SK-MEL-5 (cell line): ENCODE data around the gene FXR1. TPM values are rescaled to one million over a fixed set of nuclear protein-coding genes. Genes with fewer than 3 reads are reported as not detected.
"Not testable (repeated sequence)": the region's sequence is repeated elsewhere in the genome, so short reads cannot be mapped to it uniquely, and the experiment has no call there.

ENCODE experiments used
- DNase-seq: peaks from one replicate; pipeline ENCODE4 v3.0.0-alpha.2; 2016; ENCODE audit warnings: low read depth, low spot score
- in situ Hi-C: cut with HindIII; loops from 2 replicates; pipeline ENCODE4 v1.10.0; 2016; ENCODE audit warnings: low sequenced_read_pairs, high pct_unique_total_duplicates, low pct_unique_long_range_greater_than_20kb
- polyA plus RNA-seq, 2 experiments: library from polyadenylated mRNA; depleted of rRNA; stranded (reverse); fragments of >200 nt; gene quantifications; 2 replicates each; pipeline ENCODE4 v1.2.3, GENCODE V29; 2015
- total RNA-seq: library from RNA; depleted of rRNA; stranded (reverse); fragments of >200 nt; shearing (Covaris generic); gene quantifications from 2 replicates; pipeline ENCODE4 v1.2.3, GENCODE V29; 2014; rRNA removed

FXR1 gene
- 142 and 158 TPM in 2 replicates for total RNA-seq
- polyA plus RNA-seq (2015; cell fraction: cytosol; rRNA removed), result 120 and 142 TPM in 2 replicates
- polyA plus RNA-seq (2015; cell fraction: nucleus; rRNA removed), result 161 and 186 TPM in 2 replicates

GRCh38 chr3:180912304-180913296 lies at the start of gene FXR1:
Gene FXR1 (plus strand): TSS chr3:180912670. CDS start chr3:180912686, 16 bp downstream.
- in situ Hi-C loops, result no loop called here

GRCh38 chr3:180870008-180870699 lies 42.3 kb upstream of the FXR1 start:
- in situ Hi-C loops, result no loop called here

More at GRCh38 chr3:180912304-180913296, at the start of gene FXR1:
- peak; percentile 91 for DNase-seq

GRCh38 chr3:180871901-180872300 lies 40.6 kb upstream of the FXR1 start:
- in situ Hi-C loops, result no loop called here
- DNase-seq, result peak; percentile 25

More at GRCh38 chr3:180870008-180870699, 42.3 kb upstream of the FXR1 start:
- no peak for DNase-seq

GRCh38 chr3:180872430-180872829 lies 40.0 kb upstream of the FXR1 start:
- in situ Hi-C loops, result not testable (repeated sequence)
- peak; percentile 9 for DNase-seq

- no peak for DNase-seq
- in situ Hi-C loops, result no loop called here
Measured at GRCh38 chr3:180875124-180875698, 37.3 kb upstream of the FXR1 start.

DNA sequence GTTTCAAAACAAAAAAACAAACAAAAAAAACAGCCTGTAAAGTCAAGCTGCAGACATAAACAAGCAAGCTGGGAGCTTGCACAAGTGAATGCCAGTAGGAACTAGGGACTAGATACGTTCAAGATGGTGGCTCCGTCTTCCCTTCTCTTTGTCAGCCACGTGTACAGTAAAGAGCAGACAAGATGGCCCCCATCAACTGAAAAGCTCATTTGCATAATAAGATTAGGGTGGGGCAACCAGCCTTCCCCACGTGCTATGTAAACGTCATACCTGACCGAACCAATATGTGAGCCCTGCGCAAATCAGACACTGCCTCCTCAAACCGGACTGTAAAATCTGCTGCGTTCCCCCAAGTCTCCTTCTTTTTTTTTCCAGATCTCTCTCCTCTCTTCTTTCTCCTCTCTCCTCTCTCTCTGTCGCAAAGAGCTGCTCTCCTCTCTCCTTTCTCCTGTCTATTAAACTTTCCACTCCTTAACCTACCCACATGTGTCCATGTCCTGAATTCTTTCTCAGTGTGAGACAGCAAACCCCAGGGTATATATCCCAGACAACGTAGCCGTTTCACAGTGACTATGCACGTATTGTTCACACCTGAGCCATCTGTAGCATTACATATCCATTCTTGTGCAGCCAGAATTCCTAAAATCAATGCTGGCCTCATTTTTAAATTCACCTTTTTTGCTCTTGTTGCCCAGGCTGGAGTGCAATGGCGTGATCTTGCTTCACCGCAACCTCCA lies 31.2 kb upstream of the FXR1 start:
- no peak for DNase-seq
- in situ Hi-C loops, result no loop called here

DNA sequence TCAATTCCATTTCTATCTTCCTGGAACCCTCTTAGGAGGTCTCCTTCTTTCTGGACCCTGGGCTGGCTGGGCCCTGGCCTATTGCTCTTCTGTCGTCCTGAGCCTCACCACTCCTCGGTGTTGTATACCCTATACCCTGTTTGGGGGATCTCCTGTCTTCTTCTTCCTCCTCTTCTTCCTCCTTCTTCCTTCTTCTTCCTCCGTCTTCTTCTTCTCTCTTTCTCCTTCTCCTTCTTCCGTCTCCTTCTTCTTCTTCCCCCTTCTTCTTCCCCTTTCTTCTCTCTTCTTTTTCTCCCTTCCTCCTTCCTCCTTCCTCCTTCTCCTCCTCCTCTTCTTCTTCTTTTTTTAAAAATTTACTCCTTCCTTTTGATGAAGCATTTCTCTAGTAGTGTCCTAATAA lies 30.4 kb upstream of the FXR1 start:
- in situ Hi-C loops, result no loop called here
- no peak for DNase-seq

DNA sequence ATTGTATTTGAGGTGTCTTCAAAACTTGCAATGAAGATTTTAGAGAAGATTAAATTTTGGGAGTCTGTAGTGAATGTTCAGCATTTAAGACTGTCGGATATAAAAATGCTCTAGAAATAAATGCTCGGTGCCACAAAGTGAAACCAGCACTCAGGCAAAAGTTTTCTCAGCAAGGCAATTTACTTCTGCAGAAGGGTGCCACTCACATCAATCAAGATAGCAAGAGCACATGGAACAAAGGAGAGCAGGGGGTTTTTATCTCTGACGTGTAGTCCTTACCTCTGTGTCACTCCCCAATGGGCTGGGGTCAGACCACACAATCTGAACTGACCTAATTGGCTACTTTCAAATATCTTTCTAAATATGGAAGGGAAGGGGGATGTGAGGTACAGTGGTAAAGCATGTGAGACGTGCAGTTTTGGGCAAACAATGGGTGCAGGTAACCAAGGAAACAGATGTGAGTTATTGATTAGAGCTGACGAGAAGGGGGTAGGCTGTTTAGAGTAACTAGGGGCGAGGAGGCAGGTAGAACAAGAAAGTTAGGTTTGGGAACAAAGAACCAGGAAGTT lies 23.4 kb upstream of the FXR1 start:
- DNase-seq, result no peak
- in situ Hi-C loops, result no loop called here

- no peak for DNase-seq
- in situ Hi-C loops, result no loop called here
Measured at GRCh38 chr3:180898572-180898971, 13.9 kb upstream of the FXR1 start.

DNA sequence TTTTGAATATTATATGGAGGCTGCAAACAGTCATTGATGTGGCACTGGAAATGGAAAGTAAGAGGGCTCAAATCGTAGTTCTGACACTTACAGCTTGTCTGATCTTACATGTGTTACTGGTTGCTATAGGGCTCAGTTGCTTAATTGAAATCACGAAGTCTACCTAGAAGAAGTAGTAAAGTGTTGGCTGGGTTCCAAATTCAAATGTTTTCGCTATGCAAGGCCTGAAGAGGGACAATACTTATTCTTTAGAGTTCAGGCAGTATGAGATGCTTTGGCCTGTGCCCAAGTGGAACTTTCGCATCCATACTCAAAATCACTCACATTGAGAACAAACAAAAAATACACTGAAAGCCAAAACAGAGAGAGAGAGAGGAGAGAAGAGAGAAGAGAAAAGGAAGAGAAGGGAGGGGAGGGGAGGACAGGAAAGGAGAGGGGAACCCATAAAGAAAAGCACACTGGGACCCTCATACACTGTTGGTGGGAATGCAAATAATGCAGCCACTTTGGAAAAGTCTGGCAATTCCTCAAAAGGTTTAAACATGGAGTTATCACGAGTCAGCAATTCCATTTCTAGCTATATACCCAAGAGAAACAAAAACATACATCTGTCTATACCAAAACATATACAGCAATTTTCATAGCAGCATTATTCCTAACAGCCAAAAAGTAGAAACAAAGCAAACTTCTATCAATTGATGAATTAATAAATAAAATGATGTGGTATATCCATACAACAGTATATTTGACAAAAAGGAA lies 2.9 kb upstream of the FXR1 start:
- in situ Hi-C loops, result no loop called here

GRCh38 chr3:180910823-180911222 lies 1.6 kb upstream of the FXR1 start:
- in situ Hi-C loops, result no loop called here
- no peak for DNase-seq

More for the DNA sequence above, 2.9 kb upstream of the FXR1 start:
- no peak for DNase-seq

GRCh38 chr3:180911876-180912303 lies 580 bp upstream of the FXR1 start:
- in situ Hi-C loops, result no loop called here
- DNase-seq, result no peak

GRCh38 chr3:180913581-180914404 lies 1.3 kb downstream of the FXR1 start:
- in situ Hi-C loops, result no loop called here
- DNase-seq, result no peak

DNA sequence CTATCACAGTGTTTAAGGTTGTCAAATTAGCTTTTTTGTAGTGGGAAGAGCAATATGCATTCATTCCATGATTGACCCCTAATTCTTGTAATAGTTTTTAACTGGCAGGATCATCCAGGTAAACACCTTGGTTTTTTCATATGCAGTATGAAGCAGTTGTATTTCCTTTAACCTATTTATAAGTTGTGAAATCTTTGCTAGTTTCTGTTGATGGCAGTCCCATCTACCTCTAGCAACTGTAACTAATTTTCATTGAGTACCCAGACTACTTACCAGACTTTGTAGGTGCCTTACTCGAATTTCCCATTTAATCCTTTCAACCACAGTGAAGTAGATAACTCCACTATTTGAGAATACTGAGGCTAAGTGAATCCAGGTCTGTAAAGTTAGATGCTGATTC lies 6.1 kb downstream of the FXR1 start:
- DNase-seq, result no peak

GRCh38 chr3:180922242-180922641 lies 9.8 kb downstream of the FXR1 start:
- DNase-seq, result no peak
- in situ Hi-C loops, result no loop called here

More for the DNA sequence above, 6.1 kb downstream of the FXR1 start:
- in situ Hi-C loops, result no loop called here

DNA sequence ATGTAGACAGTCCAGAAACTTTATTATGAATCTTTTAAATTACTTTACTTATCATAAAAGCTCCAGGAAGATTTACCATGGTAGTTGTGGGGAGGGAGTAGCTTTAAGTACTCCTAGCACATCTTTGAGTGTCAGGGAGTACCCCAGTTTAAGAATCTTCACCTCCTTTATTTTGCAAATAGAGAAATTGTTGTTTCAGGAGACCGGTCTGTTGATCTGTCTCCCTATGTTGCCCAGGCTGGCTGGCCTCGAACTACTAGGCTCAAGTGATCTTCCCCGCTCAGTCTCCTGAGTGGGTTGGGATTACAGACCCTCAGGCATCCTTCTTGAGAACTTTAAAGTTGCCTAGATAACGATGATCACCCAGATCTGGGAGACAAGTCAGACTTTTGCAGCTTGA lies 11.1 kb downstream of the FXR1 start:
- DNase-seq, result no peak
- in situ Hi-C loops, result no loop called here
